Psoas muscle (tissue), 8 donors: ENCODE results near the gene C11orf16. TPM values are rescaled to one million over a fixed set of nuclear protein-coding genes. Genes with fewer than 3 reads are reported as not detected.

Experiments used
- ATAC-seq, 4 donors: fragments of 200-7000 bp; cut with Tn5 transposase; one replicate each; pipeline ENCODE4 v1.9.1; 2020; ENCODE audit warnings: moderate library complexity in 3 of 4, mild to moderate bottlenecking in 2 of 4
- DNase-seq, 2 donors: peaks; one replicate each; pipeline ENCODE4 v3.0.0-alpha.2; 2020
- H3K27ac ChIP-seq: fragments of 200-600 bp; one replicate; pipeline ENCODE4 v1.8.0; 2022
- H3K27me3 ChIP-seq, 3 donors: fragments of 200-600 bp in 1 of 3; one replicate each; pipeline versions ENCODE4 v1.6.1 to v1.8.0; 2013 to 2022; ENCODE audit warnings: low read length in 2 of 3, mild to moderate bottlenecking in 2 of 3, moderate library complexity in 1 of 3; ENCODE audit not compliant: insufficient read depth in 3 of 3
- H3K36me3 ChIP-seq, 2 donors: fragments of 200-600 bp in 1 of 2; one replicate each; pipeline versions ENCODE4 v1.6.1 to v1.8.0; 2013 to 2022; ENCODE audit warnings: low read depth in 1 of 2, mild to moderate bottlenecking in 1 of 2, moderate library complexity in 1 of 2; ENCODE audit not compliant: insufficient read depth in 1 of 2
- H3K4me1 ChIP-seq: fragments of 200-600 bp; one replicate; pipeline ENCODE4 v1.8.0; 2022
- H3K4me3 ChIP-seq: fragments of 200-600 bp; one replicate; pipeline ENCODE4 v1.8.0; 2022; ENCODE audit warnings: mild to moderate bottlenecking
- H3K9me3 ChIP-seq: fragments of 200-600 bp; one replicate; pipeline ENCODE4 v1.8.0; 2022
- WGBS, 3 donors: extraction: QIAGEN DNeasy Blood & Tissue Kit; methylation state at CpG; one replicate each; pipeline versions ENCODE4 v1.1.6 to v1.1.7; 2013; 5-methylcytosine and 5-hydroxymethylcytosine counted together
- intact Hi-C, 2 donors: fragments of 100-400 bp; cut with DNase I; formaldehyde crosslinking; loops; one replicate each; pipeline versions ENCODE4 v1.11.0 to v1.14.2; 2022
- polyA plus RNA-seq, 3 donors: library from polyadenylated mRNA; stranded (reverse); fragments of 200-250 nt; gene quantifications; one replicate each; pipeline ENCODE4 v1.2.3, GENCODE V29; 2013
- total RNA-seq, 4 donors: library from RNA; stranded (reverse); fragmentation: NEBNext Ultra II Directional in 2 of 4; extraction: Animal tissue kit (Norgen Biotek cat#: 25700) in 2 of 4; gene quantifications; one replicate each; pipeline versions ENCODE4 v1.2.1 to v1.2.4, GENCODE V29; 2021 to 2023
- TF ChIP-seq, protein P1 (sequence below): fragments of 200-600 bp; IDR thresholded peaks from one replicate; pipeline ENCODE4 v1.8.0; 2022; ENCODE audit warnings: antibody characterized with exemption
- donor health status: healthy with polysubstance abuse.
- donor health status: DM: no; HTN: no; CAD: no; lungs with moderate emphysema.
- donor health status: Bipolar disorder and iron deficiency.
- donor health status: healthy.
- donor health status: DM: yes; HTN: yes; CAD: no.
- donor health status: DM: no; HTN: no; CAD: no.
- donor health status: DM: no; HTN: no; CAD: no.
- donor health status: DM: yes; HTN: yes; CAD: no.

Gene C11orf16
- total and polyA plus RNA-seq, 7 donors, result not detected

DNA sequence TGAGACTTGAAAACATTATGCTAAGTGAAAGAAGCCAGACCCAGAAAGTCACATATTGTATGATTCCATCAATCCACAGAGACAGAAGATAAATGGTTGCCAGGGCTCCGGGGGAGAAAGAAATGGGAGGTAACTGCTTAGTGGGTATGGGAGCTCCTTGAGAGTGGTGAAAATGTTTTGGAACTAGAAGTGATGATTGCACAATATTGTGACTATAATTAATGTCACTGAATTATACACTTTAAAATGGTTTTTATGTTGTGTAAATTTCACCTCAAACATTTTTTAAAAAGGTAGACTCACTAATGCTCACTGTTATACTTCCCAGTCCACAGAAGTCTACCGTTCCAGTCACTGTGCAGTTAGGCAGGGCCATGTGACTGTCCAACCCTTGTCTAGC lies 54.0 kb downstream of the C11orf16 start:
- 83 to 88% (median 84%) methylated on average over 2 of the region's 2 CpGs for WGBS, 3 donors
- H3K36me3 ChIP-seq, result no peaks in the 10 kb centered on the region
- no peak overlapping the region for H3K4me3 ChIP-seq
- H3K9me3 ChIP-seq, result no peaks in the 10 kb centered on the region
- no peak overlapping the region for H3K27ac ChIP-seq
- no peak for DNase-seq
- H3K4me1 ChIP-seq, result peaks cover 7% of the 10 kb centered on the region
- intact Hi-C loops, result no loop called here
- ATAC-seq, result no peak
- TF ChIP-seq, protein P1, sequence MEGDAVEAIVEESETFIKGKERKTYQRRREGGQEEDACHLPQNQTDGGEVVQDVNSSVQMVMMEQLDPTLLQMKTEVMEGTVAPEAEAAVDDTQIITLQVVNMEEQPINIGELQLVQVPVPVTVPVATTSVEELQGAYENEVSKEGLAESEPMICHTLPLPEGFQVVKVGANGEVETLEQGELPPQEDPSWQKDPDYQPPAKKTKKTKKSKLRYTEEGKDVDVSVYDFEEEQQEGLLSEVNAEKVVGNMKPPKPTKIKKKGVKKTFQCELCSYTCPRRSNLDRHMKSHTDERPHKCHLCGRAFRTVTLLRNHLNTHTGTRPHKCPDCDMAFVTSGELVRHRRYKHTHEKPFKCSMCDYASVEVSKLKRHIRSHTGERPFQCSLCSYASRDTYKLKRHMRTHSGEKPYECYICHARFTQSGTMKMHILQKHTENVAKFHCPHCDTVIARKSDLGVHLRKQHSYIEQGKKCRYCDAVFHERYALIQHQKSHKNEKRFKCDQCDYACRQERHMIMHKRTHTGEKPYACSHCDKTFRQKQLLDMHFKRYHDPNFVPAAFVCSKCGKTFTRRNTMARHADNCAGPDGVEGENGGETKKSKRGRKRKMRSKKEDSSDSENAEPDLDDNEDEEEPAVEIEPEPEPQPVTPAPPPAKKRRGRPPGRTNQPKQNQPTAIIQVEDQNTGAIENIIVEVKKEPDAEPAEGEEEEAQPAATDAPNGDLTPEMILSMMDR, result no peak
- no peaks in the 10 kb centered on the region for H3K27me3 ChIP-seq

- Histone ChIP-seq H3K4me1 (peaks cover 8% of the 10 kb centered on the region), H3K4me3 (no peak overlapping the region), H3K27me3 (no peaks in the 10 kb centered on the region), H3K9me3 (no peaks in the 10 kb centered on the region), H3K36me3 (no peaks in the 10 kb centered on the region), H3K27ac (no peak overlapping the region)
- intact Hi-C loops, result loop anchor here in 1 of 2 donors (5.0 kb wide), 1 partner anchor 33 kb away; no protein-coding TSS in a partner anchor
- no peak for DNase-seq
- no peak for ATAC-seq
- TF ChIP-seq, protein P1, result no peak
- WGBS, 3 donors, result 67 to 73% (median 72%) methylated on average over 6 of the region's 6 CpGs
These were observed 58.9 kb downstream of the C11orf16 start for GRCh38 chr11:8873741-8874405.

DNA sequence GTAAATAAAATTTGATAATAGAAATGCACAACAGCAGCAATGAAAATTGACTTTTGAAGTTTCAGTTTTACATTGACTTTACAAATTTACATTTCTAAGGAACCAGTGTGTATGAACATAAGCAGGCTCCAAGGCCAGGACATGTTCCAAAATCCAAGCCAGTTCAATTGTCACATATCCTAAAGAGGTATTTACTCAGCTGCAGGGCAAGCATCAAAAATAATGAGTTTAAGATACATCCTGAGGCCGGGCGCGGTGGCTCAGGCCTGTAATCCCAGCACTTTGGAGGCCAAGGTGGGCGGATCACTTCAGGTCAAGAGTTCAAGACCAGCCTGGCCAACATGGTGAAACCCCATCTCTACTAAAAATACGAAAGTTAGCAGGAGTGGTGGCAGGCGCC lies 60.8 kb downstream of the C11orf16 start:
- DNase-seq, result no peak
- H3K9me3 ChIP-seq, result no peaks in the 10 kb centered on the region
- no peak for ATAC-seq
- TF ChIP-seq, protein P1, result no peak
- peak overlapping the region; percentile 79 for H3K27ac ChIP-seq
- H3K36me3 ChIP-seq, result no peaks in the 10 kb centered on the region
- peak overlapping the region; percentile 90 for H3K4me3 ChIP-seq
- peaks cover 8% of the 10 kb centered on the region for H3K4me1 ChIP-seq
- WGBS, 3 donors, result 45 to 59% (median 48%) methylated on average over 6 of the region's 6 CpGs
- no peaks in the 10 kb centered on the region for H3K27me3 ChIP-seq
- intact Hi-C loops, result loop anchor here in 1 of 2 donors (5.0 kb wide), 1 partner anchor 35 kb away; no protein-coding TSS in a partner anchor

DNA sequence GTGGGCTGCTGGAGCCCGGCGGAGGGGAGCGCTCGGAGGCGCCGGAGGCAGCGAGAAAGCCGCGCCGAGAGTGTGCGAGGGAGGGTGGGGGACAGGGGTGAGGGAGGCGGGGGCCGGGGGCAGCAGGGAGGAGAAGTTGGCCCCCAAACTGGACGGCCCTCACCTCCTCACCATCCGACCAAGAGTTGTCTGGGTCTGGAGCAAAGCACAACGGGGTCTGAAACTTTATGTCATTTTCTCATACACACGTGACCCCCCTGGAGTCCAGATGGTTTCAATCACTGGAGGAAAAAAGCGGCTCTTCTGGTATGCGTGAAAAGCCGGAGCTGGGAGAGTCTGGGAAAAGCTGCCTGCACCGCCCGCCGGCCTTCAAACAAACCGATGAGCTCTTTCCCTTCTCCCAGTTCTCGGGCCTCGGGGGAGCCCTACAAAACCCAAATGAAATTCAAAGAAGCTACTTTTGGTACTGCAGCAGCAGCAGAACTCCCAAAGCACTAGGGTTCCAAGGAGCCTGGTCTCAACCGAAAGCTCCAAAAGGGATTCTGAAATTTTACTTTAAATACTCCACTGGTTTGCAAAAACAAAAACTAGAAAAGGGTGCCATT lies 61.5 kb downstream of the C11orf16 start:
- H3K27ac ChIP-seq, result peak overlapping the region; percentile 79
- no peaks in the 10 kb centered on the region for H3K27me3 ChIP-seq
- 1 to 4% (median 2%) methylated on average over 14 to 27 of the region's 27 CpGs for WGBS, 3 donors
- intact Hi-C loops, result loop anchor here in 1 of 2 donors (5.0 kb wide), 1 partner anchor 36 kb away; no protein-coding TSS in a partner anchor
- peaks cover 8% of the 10 kb centered on the region for H3K4me1 ChIP-seq
- no peaks in the 10 kb centered on the region for H3K9me3 ChIP-seq
- ATAC-seq, result peak; percentile 48 to 78 (median 68)
- TF ChIP-seq, protein P1, result no peak
- no peaks in the 10 kb centered on the region for H3K36me3 ChIP-seq
- peak; percentile 61 to 70 for DNase-seq
- H3K4me3 ChIP-seq, result peak overlapping the region; percentile 90
